ENCODE measurements around the gene SCN1B.

DNA sequence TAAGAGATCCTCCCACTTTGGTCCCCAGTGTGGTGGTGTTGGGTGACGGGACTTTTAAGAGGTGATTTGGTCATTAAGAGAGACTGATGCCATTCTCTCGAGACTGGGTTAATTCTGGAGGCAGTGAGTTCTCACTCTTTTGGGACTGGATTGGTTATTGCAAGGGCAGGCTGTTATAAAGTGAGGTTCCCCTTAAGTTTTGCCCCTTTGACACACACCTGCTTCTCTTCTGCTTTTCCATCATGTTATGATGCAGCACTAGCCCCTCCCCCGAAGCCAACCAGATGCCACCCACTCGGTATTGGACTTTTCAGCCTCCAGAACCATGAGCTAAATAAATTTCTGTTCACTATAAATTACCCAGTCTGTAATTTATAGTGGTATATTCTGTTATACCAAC, 46.5 kb upstream of the SCN1B start:
- TF ChIP-seq, protein P1, sequence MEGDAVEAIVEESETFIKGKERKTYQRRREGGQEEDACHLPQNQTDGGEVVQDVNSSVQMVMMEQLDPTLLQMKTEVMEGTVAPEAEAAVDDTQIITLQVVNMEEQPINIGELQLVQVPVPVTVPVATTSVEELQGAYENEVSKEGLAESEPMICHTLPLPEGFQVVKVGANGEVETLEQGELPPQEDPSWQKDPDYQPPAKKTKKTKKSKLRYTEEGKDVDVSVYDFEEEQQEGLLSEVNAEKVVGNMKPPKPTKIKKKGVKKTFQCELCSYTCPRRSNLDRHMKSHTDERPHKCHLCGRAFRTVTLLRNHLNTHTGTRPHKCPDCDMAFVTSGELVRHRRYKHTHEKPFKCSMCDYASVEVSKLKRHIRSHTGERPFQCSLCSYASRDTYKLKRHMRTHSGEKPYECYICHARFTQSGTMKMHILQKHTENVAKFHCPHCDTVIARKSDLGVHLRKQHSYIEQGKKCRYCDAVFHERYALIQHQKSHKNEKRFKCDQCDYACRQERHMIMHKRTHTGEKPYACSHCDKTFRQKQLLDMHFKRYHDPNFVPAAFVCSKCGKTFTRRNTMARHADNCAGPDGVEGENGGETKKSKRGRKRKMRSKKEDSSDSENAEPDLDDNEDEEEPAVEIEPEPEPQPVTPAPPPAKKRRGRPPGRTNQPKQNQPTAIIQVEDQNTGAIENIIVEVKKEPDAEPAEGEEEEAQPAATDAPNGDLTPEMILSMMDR (IDR thresholded peaks at IDR 0.05): no peak
- no peak for TF ChIP-seq EP300 (IDR thresholded peaks at IDR 0.05)

Measured in tibial nerve (tissue), 4 donors.